ENCODE measurements around the gene SLC48A1. TPM values are rescaled to one million over a fixed set of nuclear protein-coding genes. Genes with fewer than 3 reads are reported as not detected.

The SLC48A1 gene
- total and polyA plus RNA-seq, 4 donors = 6.1 to 15.4 (median 9.3) TPM

DNA sequence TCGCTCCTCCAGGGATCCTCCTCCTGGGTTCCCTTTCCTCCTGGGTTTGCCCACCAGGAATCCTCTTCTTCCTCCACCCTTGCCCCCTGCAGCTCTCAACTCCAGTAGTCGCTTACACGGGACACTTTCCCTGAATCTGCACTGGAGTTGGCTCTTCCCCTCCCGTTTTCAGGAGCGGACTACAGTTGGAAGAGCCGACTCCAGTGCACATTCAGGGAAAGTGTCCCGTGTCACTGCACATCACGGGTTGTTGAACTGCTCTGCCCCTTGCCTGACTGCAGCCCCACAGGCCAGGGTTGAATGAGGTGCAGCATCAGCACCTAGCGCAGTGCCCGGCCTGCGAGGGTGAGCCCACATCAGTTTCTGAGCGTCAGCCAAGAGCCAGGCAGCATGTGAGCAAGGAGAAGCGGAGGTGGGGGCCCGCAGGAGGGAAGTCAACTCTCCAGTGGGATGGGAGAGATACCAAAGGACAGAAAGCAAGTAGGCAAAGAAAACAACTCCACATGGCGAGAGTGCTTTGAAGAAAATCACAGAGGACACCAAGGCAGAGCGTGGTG lies 27.5 kb upstream of the SLC48A1 start:
- Histone ChIP-seq H3K36me3 (ENCODE audit: control insufficient read depth in 4 of 4, insufficient read depth in 3 of 4, low read depth in 1 of 4, low read length in 3 of 4) (no peaks in the 10 kb centered on the region), H3K27ac (ENCODE audit: low read depth in 1 of 2, low read length in 2 of 2) (no peak overlapping the region), H3K9ac (ENCODE audit: low read depth in 1 of 2, low read length in 2 of 2) (no peak overlapping the region), H3K4me1 (ENCODE audit: control insufficient read depth in 4 of 4, insufficient read depth in 4 of 4, low read length in 3 of 4) (no peaks in the 10 kb centered on the region), H3K9me3 (ENCODE audit: control insufficient read depth in 4 of 4, low read length in 3 of 4) (no peaks in the 10 kb centered on the region), H3K4me3 (ENCODE audit: low read depth in 1 of 3, low read length in 3 of 3) (no peak overlapping the region), H3K27me3 (ENCODE audit: control insufficient read depth in 4 of 4, insufficient read depth in 4 of 4, low read length in 3 of 4) (no peaks in the 10 kb centered on the region)
- TF ChIP-seq RXRA (IDR thresholded peaks at IDR 0.05) (no peak), RAD21 (IDR thresholded peaks at IDR 0.05) (no peak), SP1 (IDR thresholded peaks at IDR 0.05) (no peak), EGR1 (IDR thresholded peaks at IDR 0.05; ENCODE audit: low read depth in 2 of 2) (no peak), FOXA1 (IDR thresholded peaks at IDR 0.05) (no peak), JUND (IDR thresholded peaks at IDR 0.05) (no peak), GABPA (IDR thresholded peaks at IDR 0.05 in 1 of 2, conservative IDR thresholded peaks at IDR 0.05 in 1 of 2) (no peak), NR2F2 (IDR thresholded peaks at IDR 0.05) (no peak), FOXA2 (IDR thresholded peaks at IDR 0.05) (no peak), YY1 (IDR thresholded peaks at IDR 0.05) (no peak), HNF4G (IDR thresholded peaks at IDR 0.05) (no peak), HNF4A (conservative IDR thresholded peaks at IDR 0.05) (no peak), TAF1 (conservative IDR thresholded peaks at IDR 0.05) (no peak)
- TF ChIP-seq, protein P1, sequence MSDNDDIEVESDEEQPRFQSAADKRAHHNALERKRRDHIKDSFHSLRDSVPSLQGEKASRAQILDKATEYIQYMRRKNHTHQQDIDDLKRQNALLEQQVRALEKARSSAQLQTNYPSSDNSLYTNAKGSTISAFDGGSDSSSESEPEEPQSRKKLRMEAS (IDR thresholded peaks at IDR 0.05) = no peak
- TF ChIP-seq, protein P2, sequence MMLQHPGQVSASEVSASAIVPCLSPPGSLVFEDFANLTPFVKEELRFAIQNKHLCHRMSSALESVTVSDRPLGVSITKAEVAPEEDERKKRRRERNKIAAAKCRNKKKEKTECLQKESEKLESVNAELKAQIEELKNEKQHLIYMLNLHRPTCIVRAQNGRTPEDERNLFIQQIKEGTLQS (IDR thresholded peaks at IDR 0.05) = no peak
- TF ChIP-seq, protein P3, sequence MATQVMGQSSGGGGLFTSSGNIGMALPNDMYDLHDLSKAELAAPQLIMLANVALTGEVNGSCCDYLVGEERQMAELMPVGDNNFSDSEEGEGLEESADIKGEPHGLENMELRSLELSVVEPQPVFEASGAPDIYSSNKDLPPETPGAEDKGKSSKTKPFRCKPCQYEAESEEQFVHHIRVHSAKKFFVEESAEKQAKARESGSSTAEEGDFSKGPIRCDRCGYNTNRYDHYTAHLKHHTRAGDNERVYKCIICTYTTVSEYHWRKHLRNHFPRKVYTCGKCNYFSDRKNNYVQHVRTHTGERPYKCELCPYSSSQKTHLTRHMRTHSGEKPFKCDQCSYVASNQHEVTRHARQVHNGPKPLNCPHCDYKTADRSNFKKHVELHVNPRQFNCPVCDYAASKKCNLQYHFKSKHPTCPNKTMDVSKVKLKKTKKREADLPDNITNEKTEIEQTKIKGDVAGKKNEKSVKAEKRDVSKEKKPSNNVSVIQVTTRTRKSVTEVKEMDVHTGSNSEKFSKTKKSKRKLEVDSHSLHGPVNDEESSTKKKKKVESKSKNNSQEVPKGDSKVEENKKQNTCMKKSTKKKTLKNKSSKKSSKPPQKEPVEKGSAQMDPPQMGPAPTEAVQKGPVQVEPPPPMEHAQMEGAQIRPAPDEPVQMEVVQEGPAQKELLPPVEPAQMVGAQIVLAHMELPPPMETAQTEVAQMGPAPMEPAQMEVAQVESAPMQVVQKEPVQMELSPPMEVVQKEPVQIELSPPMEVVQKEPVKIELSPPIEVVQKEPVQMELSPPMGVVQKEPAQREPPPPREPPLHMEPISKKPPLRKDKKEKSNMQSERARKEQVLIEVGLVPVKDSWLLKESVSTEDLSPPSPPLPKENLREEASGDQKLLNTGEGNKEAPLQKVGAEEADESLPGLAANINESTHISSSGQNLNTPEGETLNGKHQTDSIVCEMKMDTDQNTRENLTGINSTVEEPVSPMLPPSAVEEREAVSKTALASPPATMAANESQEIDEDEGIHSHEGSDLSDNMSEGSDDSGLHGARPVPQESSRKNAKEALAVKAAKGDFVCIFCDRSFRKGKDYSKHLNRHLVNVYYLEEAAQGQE (IDR thresholded peaks at IDR 0.05) = no peak
- TF ChIP-seq, protein P4, sequence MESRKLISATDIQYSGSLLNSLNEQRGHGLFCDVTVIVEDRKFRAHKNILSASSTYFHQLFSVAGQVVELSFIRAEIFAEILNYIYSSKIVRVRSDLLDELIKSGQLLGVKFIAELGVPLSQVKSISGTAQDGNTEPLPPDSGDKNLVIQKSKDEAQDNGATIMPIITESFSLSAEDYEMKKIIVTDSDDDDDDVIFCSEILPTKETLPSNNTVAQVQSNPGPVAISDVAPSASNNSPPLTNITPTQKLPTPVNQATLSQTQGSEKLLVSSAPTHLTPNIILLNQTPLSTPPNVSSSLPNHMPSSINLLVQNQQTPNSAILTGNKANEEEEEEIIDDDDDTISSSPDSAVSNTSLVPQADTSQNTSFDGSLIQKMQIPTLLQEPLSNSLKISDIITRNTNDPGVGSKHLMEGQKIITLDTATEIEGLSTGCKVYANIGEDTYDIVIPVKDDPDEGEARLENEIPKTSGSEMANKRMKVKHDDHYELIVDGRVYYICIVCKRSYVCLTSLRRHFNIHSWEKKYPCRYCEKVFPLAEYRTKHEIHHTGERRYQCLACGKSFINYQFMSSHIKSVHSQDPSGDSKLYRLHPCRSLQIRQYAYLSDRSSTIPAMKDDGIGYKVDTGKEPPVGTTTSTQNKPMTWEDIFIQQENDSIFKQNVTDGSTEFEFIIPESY (IDR thresholded peaks at IDR 0.05) = no peak
- TF ChIP-seq, protein P5, sequence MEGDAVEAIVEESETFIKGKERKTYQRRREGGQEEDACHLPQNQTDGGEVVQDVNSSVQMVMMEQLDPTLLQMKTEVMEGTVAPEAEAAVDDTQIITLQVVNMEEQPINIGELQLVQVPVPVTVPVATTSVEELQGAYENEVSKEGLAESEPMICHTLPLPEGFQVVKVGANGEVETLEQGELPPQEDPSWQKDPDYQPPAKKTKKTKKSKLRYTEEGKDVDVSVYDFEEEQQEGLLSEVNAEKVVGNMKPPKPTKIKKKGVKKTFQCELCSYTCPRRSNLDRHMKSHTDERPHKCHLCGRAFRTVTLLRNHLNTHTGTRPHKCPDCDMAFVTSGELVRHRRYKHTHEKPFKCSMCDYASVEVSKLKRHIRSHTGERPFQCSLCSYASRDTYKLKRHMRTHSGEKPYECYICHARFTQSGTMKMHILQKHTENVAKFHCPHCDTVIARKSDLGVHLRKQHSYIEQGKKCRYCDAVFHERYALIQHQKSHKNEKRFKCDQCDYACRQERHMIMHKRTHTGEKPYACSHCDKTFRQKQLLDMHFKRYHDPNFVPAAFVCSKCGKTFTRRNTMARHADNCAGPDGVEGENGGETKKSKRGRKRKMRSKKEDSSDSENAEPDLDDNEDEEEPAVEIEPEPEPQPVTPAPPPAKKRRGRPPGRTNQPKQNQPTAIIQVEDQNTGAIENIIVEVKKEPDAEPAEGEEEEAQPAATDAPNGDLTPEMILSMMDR (IDR thresholded peaks at IDR 0.05; ENCODE audit: low read depth, low read length, missing input control) = no peak
- 72% methylated on average over 16 of the region's 16 CpGs for WGBS
- DNase-seq (ENCODE audit: low spot score) = no peak

Measured in liver (tissue), 9 donors.